Caco-2 (cell line): ENCODE results near the gene DERA. TPM values are rescaled to one million over a fixed set of nuclear protein-coding genes. Genes with fewer than 3 reads are reported as not detected.

Experiments used
- BruUV-seq: library from RNA; stranded (reverse); fragments of 400-500 nt; replicated peaks from 2 replicates; lab custom pipeline; 2021; lab: Mats Ljungman, UMichigan
- CTCF ChIA-PET: fragments of 300-600 bp; sonication (Branson Sonifier 250); formaldehyde crosslinking; loops from one replicate; lab custom pipeline; 2022; ENCODE audit warnings: antibody characterized with exemption; lab: Charles Lee
- POLR2A ChIA-PET: fragments of 300-600 bp; sonication (Branson Sonifier 250); formaldehyde crosslinking; loops from one replicate; lab custom pipeline; 2022; ENCODE audit warnings: antibody characterized with exemption; lab: Charles Lee
- DNase-seq, 2 experiments: peaks; one replicate each; pipeline versions ENCODE4 v3.0.0 to v3.0.0-alpha.2; 2020 to 2022
- H3K27me3 ChIP-seq: replicated peaks from 2 replicates; pipeline ENCODE4 v1.6.0; 2011; ENCODE audit warnings: low read length; ENCODE audit not compliant: control insufficient read depth, insufficient read depth
- H3K36me3 ChIP-seq: 2 replicates; pipeline ENCODE4 v1.5.1; 2011; ENCODE audit warnings: low read length; ENCODE audit not compliant: control insufficient read depth, insufficient read depth
- H3K4me1 ChIP-seq: fragments of 250-450 bp; sonication (Bioruptor Pico); 2 replicates; pipeline ENCODE4 v1.5.1; 2020; ENCODE audit warnings: mild to moderate bottlenecking
- H3K4me3 ChIP-seq: 2 replicates; pipeline ENCODE4 v1.5.1; 2011; ENCODE audit warnings: low read depth, mild to moderate bottlenecking, control low read depth, low read length
- H3K9me3 ChIP-seq: fragments of 250-450 bp; sonication (Bioruptor Pico); 2 replicates; pipeline ENCODE4 v1.5.1; 2020; ENCODE audit warnings: mild to moderate bottlenecking, moderate library complexity
- H3K27ac Mint-ChIP-seq: one replicate; pipeline ENCODE4 v1.8.0; 2022; ENCODE audit warnings: mixed read lengths; ENCODE audit not compliant: unreplicated experiment
- H3K27me3 Mint-ChIP-seq: one replicate; pipeline ENCODE4 v1.8.0; 2022; ENCODE audit warnings: mixed read lengths; ENCODE audit not compliant: insufficient read depth, unreplicated experiment
- H3K36me3 Mint-ChIP-seq: one replicate; pipeline ENCODE4 v1.8.0; 2022; ENCODE audit warnings: mild to moderate bottlenecking, mixed read lengths; ENCODE audit not compliant: insufficient read depth, unreplicated experiment
- H3K4me1 Mint-ChIP-seq: one replicate; pipeline ENCODE4 v1.8.0; 2022; ENCODE audit warnings: low read depth, mixed read lengths; ENCODE audit not compliant: unreplicated experiment
- H3K4me3 Mint-ChIP-seq: one replicate; pipeline ENCODE4 v1.8.0; 2022; ENCODE audit warnings: mild to moderate bottlenecking, moderate library complexity, mixed read lengths; ENCODE audit not compliant: unreplicated experiment
- H3K9me3 Mint-ChIP-seq: one replicate; pipeline ENCODE4 v1.8.0; 2022; ENCODE audit warnings: mixed read lengths; ENCODE audit not compliant: unreplicated experiment
- intact Hi-C: fragments of 100-400 bp; cut with micrococcal nuclease; formaldehyde crosslinking; loops from one replicate; pipeline ENCODE4 v1.10.0; 2022; ENCODE audit not compliant: unreplicated experiment
- total RNA-seq: library from RNA; stranded (reverse); gene quantifications from 2 replicates; pipeline ENCODE4 v1.2.3, GENCODE V29; 2022
- TF ChIP-seq, protein P1 (sequence below), 2 experiments: fragments of 200-600 bp in 1 of 2; IDR thresholded peaks; 1 replicate in 1 of 2; 2 replicates in 1 of 2; pipeline versions ENCODE4 v1.5.1 to v1.8.0; 2011 to 2022; ENCODE audit warnings: antibody characterized with exemption in 1 of 2, control low read depth in 1 of 2, inconsistent platforms in 1 of 2, low read depth in 1 of 2, low read length in 1 of 2, mild to moderate bottlenecking in 1 of 2, moderate library complexity in 1 of 2; ENCODE audit not compliant: insufficient read depth in 1 of 2, severe bottlenecking in 1 of 2, unreplicated experiment in 1 of 2

Gene DERA
- total RNA-seq, 1 experiment from 2014 or later: 86.4 TPM

DNA sequence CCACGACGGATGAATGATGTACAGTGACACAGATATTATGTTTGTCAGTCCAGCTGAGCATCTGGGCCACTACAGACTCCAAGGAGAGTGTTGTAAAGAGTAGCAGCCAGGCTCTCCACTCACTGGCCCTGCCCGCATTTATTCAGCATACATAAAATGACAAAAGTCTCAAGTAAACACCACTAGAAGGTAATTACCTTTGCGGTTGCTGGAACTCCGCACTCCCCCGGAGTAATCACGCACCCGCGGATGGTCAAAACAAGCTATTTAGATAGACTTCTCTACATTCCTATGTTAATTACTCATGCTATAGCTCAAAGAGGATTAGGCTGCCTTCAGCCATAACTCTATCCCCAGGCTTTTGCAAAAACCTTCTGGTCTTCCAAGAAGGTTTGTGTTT, 47.8 kb upstream of the DERA start:
- BruUV-seq: no TSS peak
- Mint-ChIP-seq H3K9me3 (no peaks in the 10 kb centered on the region), H3K36me3 (no peaks in the 10 kb centered on the region), H3K27me3 (peaks cover 15% of the 10 kb centered on the region), H3K4me1 (peaks cover 9% of the 10 kb centered on the region), H3K27ac (no peak overlapping the region), H3K4me3 (no peak overlapping the region)
- Histone ChIP-seq H3K36me3 (no peaks in the 10 kb centered on the region), H3K27me3 (no peaks in the 10 kb centered on the region), H3K4me3 (no peak overlapping the region), H3K4me1 (peaks cover 10% of the 10 kb centered on the region), H3K9me3 (no peaks in the 10 kb centered on the region)
- TF ChIP-seq, protein P1, sequence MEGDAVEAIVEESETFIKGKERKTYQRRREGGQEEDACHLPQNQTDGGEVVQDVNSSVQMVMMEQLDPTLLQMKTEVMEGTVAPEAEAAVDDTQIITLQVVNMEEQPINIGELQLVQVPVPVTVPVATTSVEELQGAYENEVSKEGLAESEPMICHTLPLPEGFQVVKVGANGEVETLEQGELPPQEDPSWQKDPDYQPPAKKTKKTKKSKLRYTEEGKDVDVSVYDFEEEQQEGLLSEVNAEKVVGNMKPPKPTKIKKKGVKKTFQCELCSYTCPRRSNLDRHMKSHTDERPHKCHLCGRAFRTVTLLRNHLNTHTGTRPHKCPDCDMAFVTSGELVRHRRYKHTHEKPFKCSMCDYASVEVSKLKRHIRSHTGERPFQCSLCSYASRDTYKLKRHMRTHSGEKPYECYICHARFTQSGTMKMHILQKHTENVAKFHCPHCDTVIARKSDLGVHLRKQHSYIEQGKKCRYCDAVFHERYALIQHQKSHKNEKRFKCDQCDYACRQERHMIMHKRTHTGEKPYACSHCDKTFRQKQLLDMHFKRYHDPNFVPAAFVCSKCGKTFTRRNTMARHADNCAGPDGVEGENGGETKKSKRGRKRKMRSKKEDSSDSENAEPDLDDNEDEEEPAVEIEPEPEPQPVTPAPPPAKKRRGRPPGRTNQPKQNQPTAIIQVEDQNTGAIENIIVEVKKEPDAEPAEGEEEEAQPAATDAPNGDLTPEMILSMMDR (IDR thresholded peaks at IDR 0.05; ENCODE audit: insufficient read depth in 1 of 2, low read depth in 1 of 2, low read length in 1 of 2, severe bottlenecking in 1 of 2, unreplicated experiment in 1 of 2): no peak
- intact Hi-C loops: no loop called here
- CTCF ChIA-PET: no interaction called here
- no peak for DNase-seq
- POLR2A ChIA-PET: interaction anchor here (0.8 kb wide), 1 partner anchor 19 kb away, joined by 3 read pairs; no protein-coding TSS in a partner anchor

- Histone ChIP-seq H3K36me3 (no peaks in the 10 kb centered on the region), H3K4me1 (peaks cover 10% of the 10 kb centered on the region), H3K27me3 (no peaks in the 10 kb centered on the region), H3K4me3 (no peak overlapping the region), H3K9me3 (no peaks in the 10 kb centered on the region)
- Mint-ChIP-seq H3K4me1 (peaks cover 9% of the 10 kb centered on the region), H3K36me3 (no peaks in the 10 kb centered on the region), H3K27me3 (peaks cover 15% of the 10 kb centered on the region), H3K9me3 (no peaks in the 10 kb centered on the region), H3K4me3 (no peak overlapping the region), H3K27ac (no peak overlapping the region)
- ChIA-PET POLR2A (no interaction called here), CTCF (no interaction called here)
- TF ChIP-seq, protein P1 (IDR thresholded peaks at IDR 0.05; ENCODE audit: insufficient read depth in 1 of 2, low read depth in 1 of 2, low read length in 1 of 2, severe bottlenecking in 1 of 2, unreplicated experiment in 1 of 2): no peak
- no TSS peak for BruUV-seq
- DNase-seq: no peak
- intact Hi-C loops: no loop called here
Measured at GRCh38 chr12:15863984-15864383, 47.1 kb upstream of the DERA start.

- H3K36me3 ChIP-seq: no peaks in the 10 kb centered on the region
- intact Hi-C loops: no loop called here
- Mint-ChIP-seq H3K4me3 (no peak overlapping the region), H3K9me3 (no peaks in the 10 kb centered on the region), H3K4me1 (peaks cover 2% of the 10 kb centered on the region), H3K27me3 (peaks cover 12% of the 10 kb centered on the region), H3K27ac (no peak overlapping the region), H3K36me3 (no peaks in the 10 kb centered on the region)
- H3K27me3 ChIP-seq: no peaks in the 10 kb centered on the region
- no TSS peak for BruUV-seq
- no peak overlapping the region for H3K4me3 ChIP-seq
- peaks cover 6% of the 10 kb centered on the region for H3K4me1 ChIP-seq
- no peak for DNase-seq
- POLR2A ChIA-PET: no interaction called here
- CTCF ChIA-PET: no interaction called here
- TF ChIP-seq, protein P1 (IDR thresholded peaks at IDR 0.05; ENCODE audit: insufficient read depth in 1 of 2, low read depth in 1 of 2, low read length in 1 of 2, severe bottlenecking in 1 of 2, unreplicated experiment in 1 of 2): no peak
- no peaks in the 10 kb centered on the region for H3K9me3 ChIP-seq
Measured at GRCh38 chr12:15868186-15868585, 42.9 kb upstream of the DERA start.
